Left lung (tissue), 10 donors: Measurements from ENCODE around the gene IGF1R. TPM values are rescaled to one million over a fixed set of nuclear protein-coding genes. Genes with fewer than 3 reads are reported as not detected.

Source experiments
- ATAC-seq: fragments of 200-7000 bp; cut with Tn5 transposase; one replicate; pipeline ENCODE4 v1.9.1; 2020; ENCODE audit warnings: moderate library complexity
- DNase-seq, 4 donors: peaks; one replicate each; pipeline ENCODE4 v3.0.0-alpha.2; 2013 to 2020
- H3K27ac ChIP-seq, 2 donors: fragments of 200-600 bp; sonication (generic) in 1 of 2; one replicate each; pipeline versions ENCODE4 v1.5.0 to v1.8.0; 2020 to 2021
- H3K27me3 ChIP-seq, 2 donors: fragments of 200-600 bp; sonication (generic) in 1 of 2; one replicate each; pipeline versions ENCODE4 v1.5.0 to v1.8.0; 2020 to 2021
- H3K36me3 ChIP-seq, 2 donors: fragments of 200-600 bp; sonication (generic) in 1 of 2; one replicate each; pipeline versions ENCODE4 v1.5.0 to v1.8.0; 2020 to 2021
- H3K4me1 ChIP-seq, 2 donors: fragments of 200-600 bp; one replicate each; pipeline ENCODE4 v1.8.0; 2021
- H3K4me3 ChIP-seq, 2 donors: fragments of 200-600 bp; sonication (generic) in 1 of 2; one replicate each; pipeline versions ENCODE4 v1.5.0 to v1.8.0; 2020 to 2021; ENCODE audit warnings: mild to moderate bottlenecking in 1 of 2
- H3K9me3 ChIP-seq, 2 donors: fragments of 200-600 bp; sonication (generic) in 1 of 2; one replicate each; pipeline versions ENCODE4 v1.5.0 to v1.8.0; 2020 to 2021
- CTCF ChIP-seq, 2 donors: fragments of 200-600 bp; sonication (generic) in 1 of 2; IDR thresholded peaks; one replicate each; pipeline versions ENCODE4 v1.5.0 to v1.8.0; 2021; ENCODE audit warnings: antibody characterized with exemption in 2 of 2
- intact Hi-C, 2 donors: fragments of 100-400 bp; cut with DNase I; formaldehyde crosslinking; loops; one replicate each; pipeline versions ENCODE4 v1.11.2 to v1.14.2; 2022
- polyA plus RNA-seq, 6 donors: library from polyadenylated mRNA; unstranded; fragments of 120-200 nt; gene quantifications; one replicate each; pipeline ENCODE4 v1.2.1, GENCODE V29; 2013; ENCODE audit not compliant: insufficient read length in 6 of 6
- total RNA-seq, 2 donors: library from RNA; stranded (reverse); fragmentation: NEBNext Ultra II Directional; extraction: Animal tissue kit (Norgen Biotek cat#: 25700); gene quantifications; one replicate each; pipeline ENCODE4 v1.2.1, GENCODE V29; 2021
- donor health status: DM: no; HTN: yes; CAD: no.
- donor health status: DM: no; HTN: no; CAD: no.

IGF1R gene
- total and polyA plus RNA-seq, 8 donors, result 32.0 to 41.0 (median 37.0) TPM

DNA sequence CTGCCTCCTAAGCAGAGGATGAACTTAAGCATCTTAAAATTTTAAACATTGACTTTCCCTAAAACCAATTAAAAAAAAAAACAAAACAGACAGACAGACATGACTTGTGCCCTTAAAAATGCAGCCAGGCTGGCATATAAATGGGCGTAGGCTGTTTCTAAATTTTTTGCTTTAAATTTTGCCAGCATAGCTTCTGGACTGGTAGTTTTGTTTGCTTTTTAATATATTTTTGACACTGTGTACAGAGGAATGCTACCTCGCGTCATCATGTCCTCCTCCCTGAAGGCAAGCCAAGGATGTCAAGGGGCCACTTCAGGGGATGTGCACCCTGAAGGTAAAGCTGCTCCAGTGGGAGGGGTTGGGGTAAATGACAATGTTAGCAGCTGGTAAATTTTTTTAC, 224.4 kb downstream of the IGF1R start:
- H3K36me3 ChIP-seq, result no peaks in the 10 kb centered on the region
- H3K27me3 ChIP-seq, result no peaks in the 10 kb centered on the region
- no peak for TF ChIP-seq CTCF (IDR thresholded peaks at IDR 0.05)
- intact Hi-C loops, result no loop called here
- no peak overlapping the region for H3K4me3 ChIP-seq
- H3K4me1 ChIP-seq, result peaks cover 3 to 62% of the 10 kb centered on the region in 2 donors
- no peaks in the 10 kb centered on the region for H3K9me3 ChIP-seq
- H3K27ac ChIP-seq, result peak overlapping the region in 1 of 2 donors; percentile 90
- peak; percentile 43 for ATAC-seq
- no peak for DNase-seq

DNA sequence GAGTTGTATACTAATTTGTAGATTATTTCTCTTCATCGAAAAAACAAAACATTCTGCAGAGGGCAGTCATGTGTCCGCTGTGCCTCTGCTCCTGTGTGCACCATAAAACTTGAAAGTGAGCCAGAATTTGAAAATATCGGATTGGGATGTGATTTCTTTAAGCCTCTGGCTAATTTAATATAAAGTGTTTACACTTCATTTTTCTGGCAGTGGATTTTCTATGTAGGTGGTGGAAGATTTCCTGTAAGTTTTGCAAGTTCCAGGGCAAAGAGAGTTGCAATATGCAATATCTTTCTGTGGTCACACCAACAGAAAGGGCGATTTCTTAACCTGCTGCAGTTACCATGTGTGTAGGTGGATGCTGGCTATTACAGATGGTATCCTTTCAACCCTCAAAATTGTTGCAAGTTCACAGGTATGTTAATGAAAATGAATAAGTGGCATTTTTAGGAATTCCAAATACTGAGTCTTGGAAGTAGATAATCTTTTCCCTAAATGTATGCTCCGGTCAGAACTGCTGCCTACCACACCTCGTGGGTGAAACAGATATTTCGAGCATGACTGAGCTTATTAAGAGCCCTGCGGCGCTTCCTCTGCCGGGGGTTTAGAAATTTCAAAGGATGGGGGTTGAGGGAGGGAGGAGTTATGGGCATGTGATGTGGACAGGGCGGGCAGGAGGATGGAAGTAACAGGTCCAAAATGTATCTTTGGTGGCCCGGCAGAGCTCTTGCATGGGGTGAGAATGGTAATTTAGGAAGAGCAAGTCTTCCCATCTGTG, 225.3 kb downstream of the IGF1R start:
- peak overlapping the region in 1 of 2 donors; percentile 17 for H3K4me3 ChIP-seq
- TF ChIP-seq CTCF (IDR thresholded peaks at IDR 0.05), result no peak
- no peaks in the 10 kb centered on the region for H3K27me3 ChIP-seq
- peak overlapping the region in 1 of 2 donors; percentile 90 for H3K27ac ChIP-seq
- peaks cover 3 to 60% of the 10 kb centered on the region in 2 donors for H3K4me1 ChIP-seq
- H3K9me3 ChIP-seq, result no peaks in the 10 kb centered on the region
- no peaks in the 10 kb centered on the region for H3K36me3 ChIP-seq
- DNase-seq (peak in 1 of 4 donors; percentile 52), ATAC-seq (peak; percentile 67)
- intact Hi-C loops, result no loop called here

- ATAC-seq (no peak), DNase-seq (no peak)
- no peak for TF ChIP-seq CTCF (IDR thresholded peaks at IDR 0.05)
- H3K27ac ChIP-seq, result peak overlapping the region in 1 of 2 donors; percentile 90
- peaks cover 3 to 55% of the 10 kb centered on the region in 2 donors for H3K4me1 ChIP-seq
- intact Hi-C loops, result no loop called here
- no peaks in the 10 kb centered on the region for H3K9me3 ChIP-seq
- peak overlapping the region in 1 of 2 donors; percentile 17 for H3K4me3 ChIP-seq
- H3K27me3 ChIP-seq, result no peaks in the 10 kb centered on the region
- H3K36me3 ChIP-seq, result no peaks in the 10 kb centered on the region
Observed at GRCh38 chr15:98874370-98874769, 226.0 kb downstream of the IGF1R start.

- no peak for DNase-seq
- Histone ChIP-seq H3K4me1 (peaks cover 3 to 55% of the 10 kb centered on the region in 2 donors), H3K27me3 (no peaks in the 10 kb centered on the region)
Observed at GRCh38 chr15:98874773-98875172, 226.4 kb downstream of the IGF1R start.

More at GRCh38 chr15:98874773-98875172, 226.4 kb downstream of the IGF1R start:
- H3K36me3 ChIP-seq, result no peaks in the 10 kb centered on the region
- peak; percentile 30 for ATAC-seq
- intact Hi-C loops, result no loop called here
- TF ChIP-seq CTCF (IDR thresholded peaks at IDR 0.05), result no peak
- peak overlapping the region in 1 of 2 donors; percentile 90 for H3K27ac ChIP-seq
- no peaks in the 10 kb centered on the region for H3K9me3 ChIP-seq
- peak overlapping the region in 1 of 2 donors; percentile 17 for H3K4me3 ChIP-seq
